ENCODE data around the gene ERN1. TPM values are rescaled to one million over a fixed set of nuclear protein-coding genes. Genes with fewer than 3 reads are reported as not detected.

ERN1 gene
- total RNA-seq, 1 donor from 2014 or later, result 52.6 TPM

GRCh38 chr17:63989622-63990345, 140.2 kb downstream of the ERN1 start:
- DNase-seq (no peak), ATAC-seq (peak; percentile 2)
- peaks cover 31% of the 10 kb centered on the region for H3K4me1 ChIP-seq
- H3K27ac ChIP-seq, result no peak overlapping the region
- H3K36me3 ChIP-seq, result no peaks in the 10 kb centered on the region
- H3K4me3 ChIP-seq, result no peak overlapping the region
- H3K9me3 ChIP-seq, result no peaks in the 10 kb centered on the region
- no peak for TF ChIP-seq CTCF (IDR thresholded peaks at IDR 0.05)
- no peaks in the 10 kb centered on the region for H3K27me3 ChIP-seq
- intact Hi-C loops (cut with DNase I), result no loop called here

Other genes starting within 250 kb of the ERN1 start
- not detected for gene GH2, start 248.2 kb downstream of the ERN1 start, total RNA-seq
- gene CSH1, start 233.6 kb downstream of the ERN1 start, total RNA-seq, result not detected
- gene CSHL1, start 218.9 kb downstream of the ERN1 start, total RNA-seq, result not detected
- not detected for gene GH1, start 211.3 kb downstream of the ERN1 start, total RNA-seq
- 4.7 TPM for gene CD79B, start 197.8 kb downstream of the ERN1 start, total RNA-seq
- not detected for gene SCN4A, start 157.2 kb downstream of the ERN1 start, total RNA-seq
- gene PRR29, start 131.8 kb downstream of the ERN1 start, total RNA-seq, result 0.43 TPM
- gene ICAM2, start 109.5 kb downstream of the ERN1 start, total RNA-seq, result 70.5 TPM
- gene TEX2, start 133.1 kb upstream of the ERN1 start, total RNA-seq, result 50.6 TPM

Data from upper lobe of right lung (tissue), 1 donor.